ENCODE results near the gene TDRD7.
"Not testable (repeated sequence)": the region's sequence is repeated elsewhere in the genome, so short reads cannot be mapped to it uniquely, and the experiment has no call there.

Gene TDRD7

DNA sequence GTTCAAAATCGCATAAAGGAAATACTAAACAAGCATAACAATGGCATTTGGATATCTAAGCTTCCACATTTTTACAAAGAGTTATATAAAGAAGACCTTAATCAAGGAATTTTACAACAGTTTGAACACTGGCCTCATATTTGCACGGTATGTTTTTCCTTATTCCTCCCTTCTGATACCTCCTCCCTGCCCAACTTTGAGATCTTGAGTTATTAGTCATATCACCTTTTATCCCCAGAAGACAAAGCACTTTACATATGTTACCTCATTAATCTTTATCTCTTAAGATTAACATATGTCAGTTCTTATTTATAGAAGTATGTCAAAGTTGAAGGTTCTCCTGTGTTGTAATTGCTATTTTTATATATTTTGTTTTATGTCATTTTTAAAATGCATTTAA is 29.8 kb downstream of the TDRD7 start:
- H2AFZ ChIP-seq (ENCODE audit: insufficient read depth, low read length, poor library complexity), result no peak overlapping the region
- H3K79me2 ChIP-seq (ENCODE audit: control insufficient read depth, insufficient read depth, low read length, poor library complexity), result no peaks in the 10 kb centered on the region
- no peak overlapping the region for H2BK5ac ChIP-seq (ENCODE audit: low read depth, low read length, poor library complexity)
- no peak overlapping the region for H3K27ac ChIP-seq (ENCODE audit: low read depth, low read length)
- no peak overlapping the region for H3K14ac ChIP-seq (ENCODE audit: low read length)
- H3K18ac ChIP-seq (ENCODE audit: low read length), result no peak overlapping the region
- no peak overlapping the region for H4K91ac ChIP-seq (ENCODE audit: low read depth, low read length)
- H4K8ac ChIP-seq (ENCODE audit: low read depth, low read length), result no peak overlapping the region
- no peak overlapping the region for H3K9ac ChIP-seq (ENCODE audit: low read length)
- H2BK12ac ChIP-seq (ENCODE audit: low read length), result no peak overlapping the region
- H3K23ac ChIP-seq (ENCODE audit: low read length), result no peak overlapping the region
- no peak overlapping the region for H3K4me3 ChIP-seq (ENCODE audit: low read depth, low read length)
- no peaks in the 10 kb centered on the region for H3K36me3 ChIP-seq (ENCODE audit: control insufficient read depth in 1 of 2, insufficient read depth in 2 of 2, low read length in 2 of 2)
- no peak overlapping the region for H2BK120ac ChIP-seq (ENCODE audit: insufficient read depth, low read length, poor library complexity)
- H3K27me3 ChIP-seq (ENCODE audit: insufficient read depth, low read length), result no peaks in the 10 kb centered on the region
- no peak overlapping the region for H3K4me2 ChIP-seq (ENCODE audit: low read length)
- no peak overlapping the region for H4K12ac ChIP-seq (ENCODE audit: low read depth, low read length)
- H3K4ac ChIP-seq (ENCODE audit: low read depth, low read length), result no peak overlapping the region
- no peaks in the 10 kb centered on the region for H3K4me1 ChIP-seq (ENCODE audit: control insufficient read depth in 1 of 2, insufficient read depth in 2 of 2, low read length in 2 of 2)
- WGBS (ENCODE audit: extremely low coverage, insufficient coverage, insufficient read length), result no CpG with 5 or more reads among the region's 2 CpGs
- no peaks in the 10 kb centered on the region for H3K9me3 ChIP-seq (ENCODE audit: insufficient read depth, low read depth, low read length)
- DNase-seq, result no peak
- no peaks in the 10 kb centered on the region for H3K79me1 ChIP-seq (ENCODE audit: low read length)
- no peak overlapping the region for H2AK5ac ChIP-seq (ENCODE audit: low read length)

DNA sequence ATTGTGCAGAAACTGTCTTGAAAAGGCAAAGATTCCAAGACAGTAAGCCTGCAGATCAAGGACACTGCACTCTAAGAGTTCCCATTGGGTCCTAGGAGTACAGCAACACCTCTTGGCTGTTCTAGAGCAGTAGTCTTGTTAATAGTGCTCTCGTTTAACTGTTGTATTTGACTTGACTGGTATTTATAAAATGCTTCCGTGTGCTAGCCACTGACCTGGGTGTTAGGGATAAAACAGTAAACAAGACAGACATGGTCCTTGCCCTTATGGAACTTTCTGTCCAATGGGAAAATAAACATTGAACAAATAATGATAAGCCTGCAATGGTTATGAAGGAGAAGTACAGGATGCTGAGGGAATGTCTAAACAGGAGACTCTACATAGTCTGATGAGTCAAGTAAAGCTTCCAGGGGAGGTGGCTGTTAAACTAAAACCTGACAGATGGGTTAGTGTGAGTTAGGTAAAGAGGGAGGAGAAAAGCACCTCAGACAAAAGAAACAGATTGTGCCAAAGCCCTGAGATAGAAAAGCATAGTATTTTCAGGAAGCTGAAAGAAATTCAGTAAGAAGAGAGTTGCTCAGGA is 33.3 kb downstream of the TDRD7 start:
- Histone ChIP-seq H2AK5ac (ENCODE audit: low read length) (no peak overlapping the region), H3K23ac (ENCODE audit: low read length) (no peak overlapping the region), H3K79me1 (ENCODE audit: low read length) (no peaks in the 10 kb centered on the region), H3K9me3 (ENCODE audit: insufficient read depth, low read depth, low read length) (no peaks in the 10 kb centered on the region), H3K18ac (ENCODE audit: low read length) (no peak overlapping the region), H3K4me3 (ENCODE audit: low read depth, low read length) (no peak overlapping the region), H3K79me2 (ENCODE audit: control insufficient read depth, insufficient read depth, low read length, poor library complexity) (no peaks in the 10 kb centered on the region), H3K27ac (ENCODE audit: low read depth, low read length) (no peak overlapping the region), H4K8ac (ENCODE audit: low read depth, low read length) (no peak overlapping the region), H3K4me1 (ENCODE audit: control insufficient read depth in 1 of 2, insufficient read depth in 2 of 2, low read length in 2 of 2) (no peaks in the 10 kb centered on the region), H3K14ac (ENCODE audit: low read length) (no peak overlapping the region), H2BK12ac (ENCODE audit: low read length) (no peak overlapping the region), H3K27me3 (ENCODE audit: insufficient read depth, low read length) (no peaks in the 10 kb centered on the region), H2AFZ (ENCODE audit: insufficient read depth, low read length, poor library complexity) (no peak overlapping the region), H3K9ac (ENCODE audit: low read length) (no peak overlapping the region), H2BK5ac (ENCODE audit: low read depth, low read length, poor library complexity) (no peak overlapping the region), H3K4ac (ENCODE audit: low read depth, low read length) (no peak overlapping the region), H4K91ac (ENCODE audit: low read depth, low read length) (no peak overlapping the region), H3K36me3 (ENCODE audit: control insufficient read depth in 1 of 2, insufficient read depth in 2 of 2, low read length in 2 of 2) (no peaks in the 10 kb centered on the region), H3K4me2 (ENCODE audit: low read length) (no peak overlapping the region), H2BK120ac (ENCODE audit: insufficient read depth, low read length, poor library complexity) (no peak overlapping the region), H4K12ac (ENCODE audit: low read depth, low read length) (no peak overlapping the region)
- no peak for DNase-seq
- WGBS (ENCODE audit: extremely low coverage, insufficient coverage, insufficient read length), result no CpG with 5 or more reads among the region's 2 CpGs

DNA sequence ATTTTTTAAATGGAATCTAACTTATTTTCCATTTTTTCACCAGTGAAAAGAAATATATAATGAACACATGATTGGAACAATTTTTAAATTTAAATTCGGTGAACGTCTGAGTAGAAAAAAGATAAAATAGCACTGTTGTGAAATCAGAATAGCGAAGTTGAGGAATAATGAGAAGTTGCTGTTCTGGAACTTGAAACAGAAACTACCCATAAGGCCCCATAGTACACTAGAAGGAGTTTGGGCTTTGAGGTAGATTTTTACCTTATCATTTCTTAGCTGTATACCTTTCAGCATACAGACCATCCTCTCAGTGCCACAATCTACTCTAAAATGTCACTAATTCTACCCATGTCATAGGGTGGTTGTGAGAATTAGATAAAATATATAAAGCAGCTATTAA is 35.1 kb downstream of the TDRD7 start:
- H3K27me3 ChIP-seq (ENCODE audit: insufficient read depth, low read length), result no peaks in the 10 kb centered on the region

DNA sequence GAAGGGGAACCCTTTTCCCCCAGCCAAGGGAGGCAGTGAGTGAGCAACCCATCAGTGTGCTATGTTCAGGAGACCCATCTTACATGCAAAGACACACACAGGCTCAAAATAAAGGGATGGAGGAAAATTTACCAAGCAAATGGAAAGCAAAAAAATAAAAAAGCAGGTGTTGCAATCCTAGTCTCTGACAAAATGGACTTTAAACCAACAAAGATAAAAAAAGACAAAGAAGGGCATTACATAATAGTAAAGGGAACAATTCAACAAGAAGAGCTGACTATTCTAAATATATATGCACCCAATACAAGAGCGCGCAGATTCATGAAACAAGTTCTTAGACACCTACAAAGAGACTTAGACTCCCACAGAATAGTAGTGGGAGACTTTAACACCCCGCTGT is 41.7 kb downstream of the TDRD7 start:
- not testable (repeated sequence) for H4K12ac ChIP-seq (ENCODE audit: low read depth, low read length); H3K36me3 ChIP-seq (ENCODE audit: control insufficient read depth in 1 of 2, insufficient read depth in 2 of 2, low read length in 2 of 2); H4K91ac ChIP-seq (ENCODE audit: low read depth, low read length); DNase-seq; H3K4me2 ChIP-seq (ENCODE audit: low read length); H3K4me1 ChIP-seq (ENCODE audit: control insufficient read depth in 1 of 2, insufficient read depth in 2 of 2, low read length in 2 of 2); H3K14ac ChIP-seq (ENCODE audit: low read length); H2AK5ac ChIP-seq (ENCODE audit: low read length); H3K79me1 ChIP-seq (ENCODE audit: low read length); H2BK12ac ChIP-seq (ENCODE audit: low read length); H4K8ac ChIP-seq (ENCODE audit: low read depth, low read length); H3K23ac ChIP-seq (ENCODE audit: low read length); H3K27me3 ChIP-seq (ENCODE audit: insufficient read depth, low read length); H2BK5ac ChIP-seq (ENCODE audit: low read depth, low read length, poor library complexity); H3K4me3 ChIP-seq (ENCODE audit: low read depth, low read length); H3K9ac ChIP-seq (ENCODE audit: low read length); H3K79me2 ChIP-seq (ENCODE audit: control insufficient read depth, insufficient read depth, low read length, poor library complexity); H3K4ac ChIP-seq (ENCODE audit: low read depth, low read length); H2BK120ac ChIP-seq (ENCODE audit: insufficient read depth, low read length, poor library complexity); H3K18ac ChIP-seq (ENCODE audit: low read length); H3K9me3 ChIP-seq (ENCODE audit: insufficient read depth, low read depth, low read length); H2AFZ ChIP-seq (ENCODE audit: insufficient read depth, low read length, poor library complexity); H3K27ac ChIP-seq (ENCODE audit: low read depth, low read length)
- whole genome bisulfite sequencing (ENCODE audit: extremely low coverage, insufficient coverage, insufficient read length), result no CpG with 5 or more reads among the region's 3 CpGs

More for the DNA sequence above, 35.1 kb downstream of the TDRD7 start:
- no peak overlapping the region for H2AK5ac ChIP-seq (ENCODE audit: low read length)
- H2BK5ac ChIP-seq (ENCODE audit: low read depth, low read length, poor library complexity), result no peak overlapping the region
- H2BK12ac ChIP-seq (ENCODE audit: low read length), result no peak overlapping the region
- DNase-seq, result no peak
- no peaks in the 10 kb centered on the region for H3K79me2 ChIP-seq (ENCODE audit: control insufficient read depth, insufficient read depth, low read length, poor library complexity)
- H4K12ac ChIP-seq (ENCODE audit: low read depth, low read length), result no peak overlapping the region
- no peak overlapping the region for H3K9ac ChIP-seq (ENCODE audit: low read length)
- no peak overlapping the region for H4K91ac ChIP-seq (ENCODE audit: low read depth, low read length)
- WGBS (ENCODE audit: extremely low coverage, insufficient coverage, insufficient read length), result 100% methylated on average over 1 of the region's 3 CpGs
- no peaks in the 10 kb centered on the region for H3K36me3 ChIP-seq (ENCODE audit: control insufficient read depth in 1 of 2, insufficient read depth in 2 of 2, low read length in 2 of 2)
- no peak overlapping the region for H2BK120ac ChIP-seq (ENCODE audit: insufficient read depth, low read length, poor library complexity)
- H3K79me1 ChIP-seq (ENCODE audit: low read length), result no peaks in the 10 kb centered on the region
- H3K4me3 ChIP-seq (ENCODE audit: low read depth, low read length), result no peak overlapping the region
- H3K27ac ChIP-seq (ENCODE audit: low read depth, low read length), result no peak overlapping the region
- H4K8ac ChIP-seq (ENCODE audit: low read depth, low read length), result no peak overlapping the region
- no peak overlapping the region for H3K18ac ChIP-seq (ENCODE audit: low read length)
- no peak overlapping the region for H3K23ac ChIP-seq (ENCODE audit: low read length)
- H3K4me2 ChIP-seq (ENCODE audit: low read length), result no peak overlapping the region
- no peaks in the 10 kb centered on the region for H3K4me1 ChIP-seq (ENCODE audit: control insufficient read depth in 1 of 2, insufficient read depth in 2 of 2, low read length in 2 of 2)
- H2AFZ ChIP-seq (ENCODE audit: insufficient read depth, low read length, poor library complexity), result no peak overlapping the region
- H3K14ac ChIP-seq (ENCODE audit: low read length), result no peak overlapping the region
- no peaks in the 10 kb centered on the region for H3K9me3 ChIP-seq (ENCODE audit: insufficient read depth, low read depth, low read length)
- H3K4ac ChIP-seq (ENCODE audit: low read depth, low read length), result no peak overlapping the region

All from trophoblast cell (in vitro differentiated cells and primary cell).